ENCODE measurements around the gene ARL1. TPM values are rescaled to one million over a fixed set of nuclear protein-coding genes. Genes with fewer than 3 reads are reported as not detected.
"Not testable (repeated sequence)": the region's sequence is repeated elsewhere in the genome, so short reads cannot be mapped to it uniquely, and the experiment has no call there.

The ARL1 gene
- total and polyA plus RNA-seq, 2 of the 8 experiments (the other 6 are each of a cell fraction or from before 2014, with no cell fraction given) = 28.9 to 75.2 TPM

DNA sequence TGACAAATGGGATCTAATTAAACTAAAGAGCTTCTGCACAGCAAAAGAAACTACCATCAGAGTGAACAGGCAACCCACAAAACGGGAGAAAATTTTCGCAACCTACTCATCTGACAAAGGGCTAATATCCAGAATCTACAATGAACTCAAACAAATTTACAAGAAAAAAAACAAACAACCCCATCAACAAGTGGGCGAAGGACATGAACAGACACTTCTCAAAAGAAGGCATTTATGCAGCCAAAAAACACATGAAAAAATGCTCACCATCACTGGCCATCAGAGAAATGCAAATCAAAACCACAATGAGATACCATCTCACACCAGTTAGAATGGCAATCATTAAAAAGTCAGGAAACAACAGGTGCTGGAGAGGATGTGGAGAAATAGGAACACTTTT lies 16.4 kb downstream of the ARL1 start:
- H3K18ac ChIP-seq (ENCODE audit: extremely low read depth, low read length); H3K27ac ChIP-seq (ENCODE audit: low read depth, low read length); H2BK15ac ChIP-seq (ENCODE audit: low read length); H2BK20ac ChIP-seq (ENCODE audit: low read length); H2AFZ ChIP-seq (ENCODE audit: low read length); H3K79me2 ChIP-seq (ENCODE audit: control insufficient read depth in 1 of 2, insufficient read depth in 2 of 2, low read length in 2 of 2); H4K91ac ChIP-seq (replicated peaks; ENCODE audit: insufficient read length, low read length); H3K56ac ChIP-seq (replicated peaks; ENCODE audit: insufficient read length, low read depth, low read length); H3K4me1 ChIP-seq (replicated peaks in 1 of 4; ENCODE audit: control insufficient read depth in 3 of 4, insufficient read depth in 4 of 4, low read length in 3 of 4); H2BK5ac ChIP-seq (ENCODE audit: low read depth, low read length); FAIRE-seq; H3K4ac ChIP-seq (replicated peaks; ENCODE audit: insufficient read length, low read depth, low read length); POLR2A ChIA-PET (ENCODE audit: partially characterized antibody); H4K20me1 ChIP-seq (replicated peaks in 1 of 2; ENCODE audit: control insufficient read depth in 1 of 2, insufficient read depth in 2 of 2, low read length in 2 of 2); H4K8ac ChIP-seq (ENCODE audit: extremely low read depth, insufficient read depth, low read length); H3K23me2 ChIP-seq (ENCODE audit: low read depth, low read length); H3K9ac ChIP-seq (replicated peaks in 1 of 4; ENCODE audit: extremely low read depth in 1 of 4, low read depth in 3 of 4, low read length in 3 of 4); H3K9me3 ChIP-seq (ENCODE audit: insufficient read depth in 2 of 2, low read depth in 1 of 2, low read length in 1 of 2); H2AK5ac ChIP-seq (ENCODE audit: low read depth, low read length); H3K4me3 ChIP-seq (ENCODE audit: extremely low read depth in 1 of 4, insufficient read depth in 2 of 4, low read depth in 3 of 4, low read length in 4 of 4); H4K5ac ChIP-seq (ENCODE audit: insufficient read length, low read depth, low read length); H2BK12ac ChIP-seq (ENCODE audit: low read depth, low read length); H3K14ac ChIP-seq (ENCODE audit: insufficient read length); H3K27me3 ChIP-seq (replicated peaks in 1 of 4; ENCODE audit: control insufficient read depth in 3 of 4, extremely low read depth in 1 of 4, insufficient read depth in 3 of 4, low read length in 3 of 4); H3K79me1 ChIP-seq (ENCODE audit: low read depth, low read length); DNase-seq (ENCODE audit: low read depth in 1 of 2, low spot score in 2 of 2); H3K23ac ChIP-seq (ENCODE audit: insufficient read length); H3K4me2 ChIP-seq (ENCODE audit: insufficient read depth in 1 of 2, low read depth in 2 of 2, low read length in 2 of 2); CTCF ChIA-PET (ENCODE audit: partially characterized antibody); H2BK120ac ChIP-seq (replicated peaks; ENCODE audit: low read depth, low read length): not testable (repeated sequence)
- 89% methylated on average over 1 of the region's 3 CpGs; no CpG with 5 or more reads in 1 of the 2 experiments for WGBS, 2 experiments (ENCODE audit: extremely low coverage in 1 of 2, insufficient coverage in 1 of 2, insufficient read length in 1 of 2, insufficient replicate concordance in 2 of 2, low coverage in 1 of 2, low lambda C conversion rate in 2 of 2, missing lambda C conversion rate in 1 of 2)
- peaks cover 6 to 51% (median 26%) of the 10 kb centered on the region in 4 experiments for H3K36me3 ChIP-seq (ENCODE audit: control insufficient read depth in 2 of 4, insufficient read depth in 4 of 4, low read length in 3 of 4)
